GM12872 (cell line): ENCODE results near the gene LRRTM3.

Source experiments
- CTCF ChIP-seq: IDR thresholded peaks from 3 replicates; pipeline ENCODE4 v1.5.1; 2011; ENCODE audit warnings: low read depth, mild to moderate bottlenecking, low read length, moderate library complexity; ENCODE audit not compliant: insufficient read depth

Gene LRRTM3

GRCh38 chr10:66999762-67000545 is 74.1 kb downstream of the LRRTM3 start:
- no peak for TF ChIP-seq CTCF

- no peak for TF ChIP-seq CTCF
These were observed 78.9 kb downstream of the LRRTM3 start for GRCh38 chr10:67004690-67005089.

- TF ChIP-seq CTCF, result no peak
These were observed 80.1 kb downstream of the LRRTM3 start for GRCh38 chr10:67005981-67006380.

- TF ChIP-seq CTCF, result no peak
These were observed 85.6 kb downstream of the LRRTM3 start for GRCh38 chr10:67011480-67011879.

GRCh38 chr10:67011981-67012380 is 86.1 kb downstream of the LRRTM3 start:
- TF ChIP-seq CTCF, result no peak

GRCh38 chr10:67015225-67015624 is 89.4 kb downstream of the LRRTM3 start:
- no peak for TF ChIP-seq CTCF

GRCh38 chr10:67017218-67017617 is 91.4 kb downstream of the LRRTM3 start:
- TF ChIP-seq CTCF, result no peak
